Liver (tissue), 9 donors: ENCODE results near the gene GATA3. TPM values are rescaled to one million over a fixed set of nuclear protein-coding genes. Genes with fewer than 3 reads are reported as not detected.

Experiments
- DNase-seq: peaks from one replicate; pipeline ENCODE4 v3.0.0-alpha.2; 2017; ENCODE audit warnings: low spot score
- H3K27ac ChIP-seq, 2 donors: one replicate each; pipeline ENCODE4 v1.7.0; 2013; ENCODE audit warnings: inconsistent platforms in 2 of 2, low read length in 2 of 2, control low read depth in 1 of 2, low read depth in 1 of 2, mild to moderate bottlenecking in 1 of 2
- H3K27me3 ChIP-seq, 4 donors: one replicate each; pipeline versions ENCODE4 v1.6.1 to v1.7.0; 2013; ENCODE audit warnings: low read length in 3 of 4, inconsistent platforms in 1 of 4, mild to moderate bottlenecking in 1 of 4, moderate library complexity in 1 of 4; ENCODE audit not compliant: control insufficient read depth in 4 of 4, insufficient read depth in 4 of 4
- H3K36me3 ChIP-seq, 4 donors: one replicate each; pipeline versions ENCODE4 v1.6.1 to v1.7.0; 2013; ENCODE audit warnings: low read length in 3 of 4, mild to moderate bottlenecking in 3 of 4, low read depth in 1 of 4, moderate library complexity in 1 of 4; ENCODE audit not compliant: control insufficient read depth in 4 of 4, insufficient read depth in 3 of 4
- H3K4me1 ChIP-seq, 4 donors: one replicate each; pipeline versions ENCODE4 v1.6.1 to v1.7.0; 2013; ENCODE audit warnings: low read length in 3 of 4, mild to moderate bottlenecking in 3 of 4, moderate library complexity in 1 of 4; ENCODE audit not compliant: control insufficient read depth in 4 of 4, insufficient read depth in 4 of 4
- H3K4me3 ChIP-seq, 3 donors: one replicate each; pipeline versions ENCODE4 v1.6.1 to v1.7.0; 2013; ENCODE audit warnings: low read length in 3 of 3, control low read depth in 1 of 3, low read depth in 1 of 3, mild to moderate bottlenecking in 1 of 3
- H3K9ac ChIP-seq, 2 donors: one replicate each; pipeline ENCODE4 v1.7.0; 2013; ENCODE audit warnings: low read length in 2 of 2, mild to moderate bottlenecking in 2 of 2, moderate library complexity in 2 of 2, control low read depth in 1 of 2, low read depth in 1 of 2
- H3K9me3 ChIP-seq, 4 donors: one replicate each; pipeline versions ENCODE4 v1.6.1 to v1.7.0; 2013; ENCODE audit warnings: low read length in 3 of 4; ENCODE audit not compliant: control insufficient read depth in 4 of 4
- ATF3 ChIP-seq: IDR thresholded peaks from 2 replicates; pipeline ENCODE4 v1.6.1; 2016; ENCODE audit warnings: antibody characterized with exemption
- CTCF ChIP-seq: fragments of 150-350 bp; IDR thresholded peaks from 2 replicates; pipeline ENCODE4 v1.5.1; 2017; ENCODE audit warnings: improper control_type of control experiment, low read depth, low read length; ENCODE audit not compliant: missing input control
- EGR1 ChIP-seq, 2 donors: IDR thresholded peaks; 2 replicates each; pipeline ENCODE4 v1.6.1; 2016 to 2018; ENCODE audit warnings: antibody characterized with exemption in 2 of 2, low read depth in 2 of 2
- FOXA1 ChIP-seq: IDR thresholded peaks from 2 replicates; pipeline ENCODE4 v1.6.1; 2016; ENCODE audit warnings: antibody characterized with exemption
- FOXA2 ChIP-seq: IDR thresholded peaks from 2 replicates; pipeline ENCODE4 v1.6.1; 2016; ENCODE audit warnings: antibody characterized with exemption
- GABPA ChIP-seq, 2 donors: IDR thresholded peaks in 1 of 2; conservative IDR thresholded peaks in 1 of 2; 2 replicates each; pipeline ENCODE4 v1.6.1; 2016; ENCODE audit warnings: antibody characterized with exemption in 2 of 2, mild to moderate bottlenecking in 1 of 2, moderate library complexity in 1 of 2
- HNF4A ChIP-seq, 2 donors: conservative IDR thresholded peaks; 2 replicates each; pipeline ENCODE4 v1.6.1; 2016; ENCODE audit warnings: antibody characterized with exemption in 2 of 2, mild to moderate bottlenecking in 2 of 2
- HNF4G ChIP-seq: IDR thresholded peaks from 2 replicates; pipeline ENCODE4 v1.6.1; 2016; ENCODE audit warnings: antibody characterized with exemption
- JUND ChIP-seq, 2 donors: IDR thresholded peaks; 2 replicates each; pipeline ENCODE4 v1.6.1; 2016; ENCODE audit warnings: antibody characterized with exemption in 2 of 2
- MAX ChIP-seq: IDR thresholded peaks from 2 replicates; pipeline ENCODE4 v1.6.1; 2016; ENCODE audit warnings: antibody characterized with exemption
- NR2F2 ChIP-seq: IDR thresholded peaks from 2 replicates; pipeline ENCODE4 v1.6.1; 2016; ENCODE audit warnings: antibody characterized with exemption
- RAD21 ChIP-seq, 2 donors: IDR thresholded peaks; 2 replicates each; pipeline ENCODE4 v1.6.1; 2016; ENCODE audit warnings: antibody characterized with exemption in 2 of 2, mild to moderate bottlenecking in 2 of 2
- REST ChIP-seq: IDR thresholded peaks from 2 replicates; pipeline ENCODE4 v1.6.1; 2016; ENCODE audit warnings: antibody characterized with exemption, mild to moderate bottlenecking
- RXRA ChIP-seq, 2 donors: IDR thresholded peaks; 2 replicates each; pipeline ENCODE4 v1.6.1; 2017 to 2018; ENCODE audit warnings: antibody characterized with exemption in 2 of 2, mild to moderate bottlenecking in 1 of 2
- SP1 ChIP-seq: IDR thresholded peaks from 2 replicates; pipeline ENCODE4 v1.6.1; 2018; ENCODE audit warnings: antibody characterized with exemption, mild to moderate bottlenecking
- TAF1 ChIP-seq: conservative IDR thresholded peaks from 2 replicates; pipeline ENCODE4 v1.6.1; 2016; ENCODE audit warnings: antibody characterized with exemption, mild to moderate bottlenecking
- YY1 ChIP-seq: IDR thresholded peaks from 2 replicates; pipeline ENCODE4 v1.6.1; 2016; ENCODE audit warnings: antibody characterized with exemption, mild to moderate bottlenecking
- ZBTB33 ChIP-seq: IDR thresholded peaks from 2 replicates; pipeline ENCODE4 v1.6.1; 2016; ENCODE audit warnings: antibody characterized with exemption
- WGBS: extraction: QIAGEN DNeasy Blood & Tissue Kit; methylation state at CpG from one replicate; pipeline ENCODE4 v1.1.7; 2013; 5-methylcytosine and 5-hydroxymethylcytosine counted together
- polyA plus RNA-seq, 2 donors: library from polyadenylated mRNA; stranded (reverse) in 1 of 2; unstranded in 1 of 2; fragments of 200-250 nt in 1 of 2; fragments of >200 nt in 1 of 2; fragmentation: Nextera tagmentation in 1 of 2; extraction: Ambion mirVana in 1 of 2; gene quantifications; one replicate each; pipeline versions ENCODE4 v1.2.1 to v1.2.3, GENCODE V29; 2013 to 2015
- total RNA-seq, 2 donors: library from RNA; depleted of rRNA; stranded (reverse); fragments of >200 nt; gene quantifications; one replicate each; pipeline ENCODE4 v1.2.3, GENCODE V29; 2014
- donor health status: healthy.
- donor health status: healthy.
- donor health status: healthy.
- donor health status: healthy.
- donor health status: healthy.

GATA3 gene
- total and polyA plus RNA-seq, 4 donors, result 0.08 to 0.51 (median 0.21) TPM

GRCh38 chr10:8052341-8052955, 2.0 kb upstream of the GATA3 start:
- peaks cover 3 to 12% (median 7%) of the 10 kb centered on the region in 4 donors for H3K27me3 ChIP-seq
- H3K9ac ChIP-seq, result no peak overlapping the region
- no peaks in the 10 kb centered on the region for H3K36me3 ChIP-seq
- H3K4me3 ChIP-seq, result no peak overlapping the region
- no peak overlapping the region for H3K27ac ChIP-seq
- H3K4me1 ChIP-seq, result peaks cover 25 to 60% (median 34%) of the 10 kb centered on the region in 4 donors
- TF ChIP-seq EGR1 (IDR thresholded peaks at IDR 0.05; ENCODE audit: low read depth in 2 of 2), result no peak
- TF ChIP-seq MAX, result no peak
- TF ChIP-seq SP1, result no peak
- no peak for TF ChIP-seq RAD21 (IDR thresholded peaks at IDR 0.05)
- TF ChIP-seq HNF4G, result no peak
- no peak for TF ChIP-seq HNF4A (conservative IDR thresholded peaks at IDR 0.05)
- no peak for TF ChIP-seq FOXA1
- TF ChIP-seq JUND (IDR thresholded peaks at IDR 0.05), result no peak
- DNase-seq, result no peak
- H3K9me3 ChIP-seq, result no peaks in the 10 kb centered on the region
- WGBS, result 14% methylated on average over 32 of the region's 32 CpGs

- Histone ChIP-seq H3K27me3 (peaks cover 3 to 7% (median 6%) of the 10 kb centered on the region in 4 donors), H3K36me3 (no peaks in the 10 kb centered on the region), H3K27ac (no peak overlapping the region), H3K9me3 (no peaks in the 10 kb centered on the region), H3K9ac (no peak overlapping the region), H3K4me3 (peak overlapping the region in 1 of 3 donors; percentile 58), H3K4me1 (peaks cover 25 to 60% (median 34%) of the 10 kb centered on the region in 4 donors)
- TF ChIP-seq RAD21 (IDR thresholded peaks at IDR 0.05), result no peak
- no peak for TF ChIP-seq HNF4G
- TF ChIP-seq ZBTB33, result no peak
- TF ChIP-seq ATF3, result no peak
- TF ChIP-seq GABPA (IDR thresholded peaks at IDR 0.05 in 1 of 2, conservative IDR thresholded peaks at IDR 0.05 in 1 of 2), result no peak
- TF ChIP-seq NR2F2, result no peak
- no peak for TF ChIP-seq RXRA (IDR thresholded peaks at IDR 0.05)
- no peak for TF ChIP-seq MAX
- no peak for TF ChIP-seq YY1
- TF ChIP-seq FOXA2, result no peak
- TF ChIP-seq JUND (IDR thresholded peaks at IDR 0.05), result no peak
- TF ChIP-seq TAF1, result no peak
- no peak for TF ChIP-seq REST
- no peak for TF ChIP-seq FOXA1
- no peak for TF ChIP-seq CTCF
- no peak for TF ChIP-seq HNF4A (conservative IDR thresholded peaks at IDR 0.05)
- no peak for DNase-seq
- 9% methylated on average over 17 of the region's 17 CpGs for WGBS
Observed at GRCh38 chr10:8052956-8053445, 1.5 kb upstream of the GATA3 start.
